CD4-positive, alpha-beta T cell treated with Interleukin-1 beta for 1 hour (primary cell): ENCODE results near the gene SPANXN3.
"Not testable (repeated sequence)": the region's sequence is repeated elsewhere in the genome, so short reads cannot be mapped to it uniquely, and the experiment has no call there.

Experiments
- DNase-seq, 2 donors: peaks; one replicate each; pipeline ENCODE4 v3.0.0-alpha.2; 2020 to 2022

The SPANXN3 gene, protein sequence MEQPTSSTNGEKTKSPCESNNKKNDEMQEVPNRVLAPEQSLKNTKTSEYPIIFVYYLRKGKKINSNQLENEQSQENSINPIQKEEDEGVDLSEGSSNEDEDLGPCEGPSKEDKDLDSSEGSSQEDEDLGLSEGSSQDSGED

DNA sequence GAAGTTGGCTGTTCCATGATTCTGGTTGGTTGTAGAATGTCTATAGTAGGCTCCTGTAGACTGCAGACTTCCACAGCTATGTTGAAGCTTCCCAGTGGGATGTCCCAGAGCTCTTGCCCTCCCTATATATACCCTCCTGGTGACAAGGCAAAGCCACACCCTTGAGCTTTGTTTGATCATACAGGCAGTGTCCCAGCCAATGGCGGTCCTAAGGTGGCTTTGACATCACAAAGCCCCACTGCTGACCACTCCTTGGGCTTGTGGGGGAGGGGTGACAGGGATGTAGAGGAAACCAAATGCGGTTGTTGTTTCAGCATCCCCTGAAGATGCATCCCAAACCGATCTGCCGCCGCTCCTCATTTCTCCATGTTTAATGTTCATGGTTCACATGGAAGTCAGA is at the start of gene SPANXN3:
Gene SPANXN3, minus strand, starts transcription at position 101 of the 400 bp plus-strand sequence. Its CDS starts 84 bp downstream, at position 17.
- not testable (repeated sequence) for DNase-seq

DNA sequence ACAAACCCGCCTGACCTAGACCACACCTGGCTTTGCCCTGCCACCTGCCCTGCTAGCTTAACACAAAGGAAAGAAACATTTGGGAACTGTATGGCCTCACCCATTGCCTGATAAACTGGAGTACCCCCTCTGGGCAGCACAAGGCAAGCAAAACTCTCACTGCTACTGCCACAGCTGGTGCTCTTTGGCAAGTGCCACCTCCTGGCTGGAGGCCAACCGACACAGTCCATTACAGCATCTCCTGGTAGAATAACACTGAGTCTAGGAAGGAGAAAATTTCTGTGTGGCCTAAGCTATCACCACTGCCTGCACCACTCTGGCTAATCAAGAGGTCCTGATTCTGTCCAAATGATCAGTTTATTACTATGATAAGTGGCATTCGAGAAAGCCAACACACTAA is 18.9 kb upstream of the SPANXN3 start:
- no peak for DNase-seq

DNA sequence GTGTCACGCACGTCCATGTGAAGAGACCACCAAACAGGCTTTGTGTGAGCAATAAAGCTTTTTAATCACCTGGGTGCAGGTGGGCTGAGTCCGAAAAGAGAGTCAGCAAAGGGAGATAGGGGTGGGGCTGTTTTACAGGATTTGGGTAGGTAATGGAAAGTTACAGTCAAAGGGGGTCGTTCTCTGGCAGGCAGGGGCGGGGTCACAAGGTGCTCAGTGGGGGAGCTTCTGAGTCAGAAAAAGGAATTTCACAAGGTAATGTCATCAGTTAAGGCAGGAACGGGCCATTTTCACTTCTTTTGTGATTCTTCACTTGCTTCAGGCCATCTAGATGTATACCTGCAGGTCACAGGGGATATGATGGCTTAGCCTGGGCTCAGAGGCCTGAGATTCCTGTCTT is 15.1 kb downstream of the SPANXN3 start:
- DNase-seq = not testable (repeated sequence)

DNA sequence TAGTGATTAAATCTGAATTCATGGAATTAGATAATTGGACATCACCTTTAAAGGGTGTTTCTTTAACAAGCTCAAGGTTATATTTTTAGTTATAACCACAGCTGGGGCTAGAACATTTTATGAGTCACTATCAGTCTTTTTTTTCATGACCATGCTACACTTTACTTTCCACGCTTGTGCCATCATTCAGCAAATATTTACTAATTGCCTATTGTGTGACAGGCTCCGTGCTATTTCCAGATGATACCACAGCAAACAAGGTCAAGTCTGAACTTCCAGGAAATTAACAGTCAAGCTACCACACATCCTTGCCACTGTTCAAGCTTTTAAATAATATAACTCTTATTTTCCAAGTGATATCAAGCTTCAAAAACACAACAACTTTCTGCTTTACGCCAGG is 16.5 kb downstream of the SPANXN3 start:
- DNase-seq = no peak

DNA sequence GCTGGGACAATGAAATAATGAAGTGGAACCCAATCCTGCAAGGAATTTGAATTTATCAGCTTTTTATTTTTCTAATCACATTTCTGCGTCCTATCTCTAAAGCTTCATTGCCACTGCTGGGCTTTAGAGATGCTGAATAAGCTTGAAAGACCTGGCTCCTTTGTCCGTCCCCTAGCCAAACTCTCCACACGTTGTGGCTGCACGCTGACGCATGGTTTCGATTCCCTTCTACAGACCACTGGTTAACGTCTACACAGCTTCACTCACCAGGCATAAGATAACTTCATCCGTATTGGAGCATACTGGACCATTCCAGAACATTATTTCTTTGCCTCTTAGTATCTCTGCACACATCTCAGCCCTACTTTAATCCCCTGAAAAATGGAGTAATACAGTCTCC is 31.2 kb downstream of the SPANXN3 start:
- DNase-seq = no peak

DNA sequence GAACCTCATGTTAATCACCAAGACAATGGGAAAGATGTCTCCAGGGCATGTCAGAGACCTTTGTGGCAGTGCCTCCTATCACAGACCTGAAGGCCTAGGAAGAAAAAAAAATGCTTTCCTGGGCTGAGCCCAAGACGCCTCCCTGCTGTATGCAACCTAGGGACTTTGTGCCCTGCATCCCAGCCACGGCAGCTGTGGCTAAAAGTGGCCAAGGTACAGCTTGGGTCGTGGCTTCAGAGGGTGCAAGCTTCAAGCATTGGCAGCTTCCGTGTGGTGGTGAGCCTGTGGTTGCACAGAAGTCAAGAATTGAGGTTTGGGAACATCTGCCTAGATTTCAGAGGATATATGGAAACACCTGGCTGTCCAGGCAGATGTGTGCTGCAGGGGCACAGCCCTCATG is 40.5 kb downstream of the SPANXN3 start:
- no peak for DNase-seq

DNA sequence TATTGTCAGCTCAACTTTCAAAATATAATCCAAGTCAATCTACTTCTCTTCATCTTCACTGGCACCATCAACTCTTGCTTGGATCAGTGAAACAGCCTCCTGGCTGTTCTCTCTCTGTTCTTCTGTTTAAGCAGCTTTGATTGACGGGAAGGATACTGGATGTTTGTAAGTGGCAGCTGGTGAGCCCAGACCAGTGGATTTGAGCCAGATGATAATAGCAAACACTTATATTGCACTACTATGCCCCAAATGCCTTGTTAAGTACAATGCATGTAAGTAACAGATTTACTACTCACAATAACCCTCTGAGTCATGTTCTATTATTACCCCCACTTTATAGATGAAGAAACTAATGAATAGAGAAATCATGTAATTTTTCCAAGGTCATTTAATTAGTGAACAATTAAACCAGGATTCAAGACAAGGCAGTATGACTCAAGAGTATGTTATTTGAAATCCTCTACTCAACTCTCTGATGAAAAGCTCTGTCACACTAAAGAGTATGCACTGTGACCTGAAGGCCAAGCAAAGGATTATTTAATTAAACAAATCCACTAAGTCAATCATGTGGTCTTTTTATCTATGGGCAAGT is 44.8 kb downstream of the SPANXN3 start:
- no peak for DNase-seq

DNA sequence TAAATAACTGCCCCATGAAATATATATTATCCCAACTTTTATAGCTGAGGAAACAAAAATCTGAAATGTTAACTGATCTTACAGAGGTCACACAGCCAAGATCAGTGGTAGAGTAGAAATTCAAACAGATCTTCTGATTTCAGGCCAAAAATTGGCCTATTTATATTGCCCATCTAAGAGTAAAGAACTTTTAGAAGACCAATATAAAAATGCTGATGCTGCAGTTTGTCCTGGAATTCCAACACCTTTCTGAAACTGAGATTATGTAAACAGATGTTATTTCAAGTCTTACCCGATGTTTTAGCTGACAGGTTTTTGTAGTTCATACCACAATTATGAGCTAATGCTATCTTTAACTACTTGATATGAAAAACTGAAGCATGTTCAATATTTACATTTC is 51.1 kb downstream of the SPANXN3 start:
- no peak for DNase-seq

DNA sequence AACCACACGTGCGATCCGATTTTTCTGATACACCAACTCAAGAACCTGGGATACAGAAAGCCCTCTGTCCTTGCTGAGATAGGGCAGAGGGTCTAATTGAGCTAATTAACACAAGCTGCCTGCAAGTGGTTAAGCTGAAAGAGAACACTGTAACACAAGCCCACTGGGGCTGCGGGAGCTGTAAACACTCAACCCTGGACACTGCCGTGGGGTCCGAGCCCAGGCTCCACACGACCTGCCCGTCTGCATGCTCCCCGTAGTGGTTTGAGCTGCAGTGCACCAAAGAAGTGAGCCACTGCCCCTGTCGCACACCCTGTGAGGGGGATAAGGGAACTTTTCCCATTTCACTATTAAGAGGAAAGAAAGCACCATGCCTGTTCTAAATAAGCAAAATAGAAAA is 54.6 kb downstream of the SPANXN3 start:
- DNase-seq = no peak

DNA sequence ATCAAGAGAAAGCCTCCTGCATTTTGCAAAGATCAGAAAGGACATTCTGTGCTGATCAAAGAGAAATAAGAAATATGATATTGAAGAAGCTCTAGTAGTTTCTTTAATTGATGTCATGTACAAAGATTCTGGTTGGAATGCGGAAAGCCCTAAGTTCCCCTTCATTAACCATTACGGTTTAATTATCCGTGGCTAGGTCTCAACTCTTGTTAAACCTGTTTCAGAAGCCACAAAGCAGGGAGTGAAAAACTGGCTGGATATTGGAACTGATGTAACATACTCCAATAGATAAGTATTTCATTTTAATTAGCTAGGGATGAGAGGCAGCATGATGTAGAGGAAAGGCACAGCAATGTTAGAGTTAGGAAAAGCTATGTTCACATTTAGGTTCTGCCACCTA is 55.7 kb downstream of the SPANXN3 start:
- DNase-seq = no peak
